DND-41 (cell line): ENCODE results near the gene THY1.

Experiments used
- ATAC-seq: fragments of 200-7000 bp; cut with Tn5 transposase; 3 replicates; pipeline ENCODE4 v1.9.1; 2021; ENCODE audit warnings: low read depth; ENCODE audit not compliant: insufficient read depth
- DNase-seq: peaks from one replicate; pipeline ENCODE4 v3.0.0-alpha.2; 2020
- H2AFZ ChIP-seq: 2 replicates; pipeline ENCODE4 v1.6.0; 2012; ENCODE audit warnings: low read depth, low read length
- H3K27ac ChIP-seq: 2 replicates; pipeline ENCODE4 v1.5.1; 2012; ENCODE audit warnings: low read length, inconsistent platforms
- H3K27me3 ChIP-seq: fragments of 200-600 bp; sonication (generic); 2 replicates; pipeline ENCODE4 v1.6.0; 2012; ENCODE audit warnings: low read length, mild to moderate bottlenecking, inconsistent platforms; ENCODE audit not compliant: insufficient read depth, poor library complexity
- H3K36me3 ChIP-seq: 2 replicates; pipeline ENCODE4 v1.5.1; 2012; ENCODE audit warnings: low read length, inconsistent platforms; ENCODE audit not compliant: insufficient read depth
- H3K4me1 ChIP-seq: 2 replicates; pipeline ENCODE4 v1.5.1; 2012; ENCODE audit warnings: mild to moderate bottlenecking, low read length; ENCODE audit not compliant: insufficient read depth
- H3K4me2 ChIP-seq: 2 replicates; pipeline ENCODE4 v1.6.0; 2012; ENCODE audit warnings: mild to moderate bottlenecking, moderate library complexity, low read length, inconsistent platforms; ENCODE audit not compliant: insufficient read depth
- H3K4me3 ChIP-seq, 2 experiments: fragments of 200-600 bp in 1 of 2; shearing (Covaris generic) in 1 of 2; 2 replicates each; pipeline ENCODE4 v1.5.1; 2012 to 2016; ENCODE audit warnings: inconsistent platforms in 2 of 2, low read length in 2 of 2, mild to moderate bottlenecking in 2 of 2, low read depth in 1 of 2, moderate library complexity in 1 of 2
- H3K79me2 ChIP-seq: 2 replicates; pipeline ENCODE4 v1.6.0; 2012; ENCODE audit warnings: low read length, inconsistent platforms; ENCODE audit not compliant: insufficient read depth
- H3K9ac ChIP-seq: 2 replicates; pipeline ENCODE4 v1.6.0; 2012; ENCODE audit warnings: low read depth, mild to moderate bottlenecking, inconsistent platforms, low read length, moderate library complexity
- H3K9me3 ChIP-seq: 2 replicates; pipeline ENCODE4 v1.5.1; 2012; ENCODE audit warnings: low read length, moderate library complexity, mild to moderate bottlenecking, inconsistent platforms; ENCODE audit not compliant: insufficient read depth, severe bottlenecking
- H4K20me1 ChIP-seq: 2 replicates; pipeline ENCODE4 v1.6.0; 2012; ENCODE audit warnings: low read length; ENCODE audit not compliant: insufficient read depth
- CTCF ChIP-seq: IDR thresholded peaks from 2 replicates; pipeline ENCODE4 v1.5.1; 2012; ENCODE audit warnings: borderline replicate concordance, low read length, moderate library complexity, mild to moderate bottlenecking; ENCODE audit not compliant: poor library complexity, severe bottlenecking; ENCODE audit errors: extremely low read depth
- EZH2 ChIP-seq: IDR thresholded peaks from 3 replicates; pipeline ENCODE4 v1.6.1; 2012; ENCODE audit warnings: borderline replicate concordance, low read depth, mild to moderate bottlenecking, moderate library complexity, low read length, inconsistent platforms; ENCODE audit not compliant: severe bottlenecking

Gene THY1

DNA sequence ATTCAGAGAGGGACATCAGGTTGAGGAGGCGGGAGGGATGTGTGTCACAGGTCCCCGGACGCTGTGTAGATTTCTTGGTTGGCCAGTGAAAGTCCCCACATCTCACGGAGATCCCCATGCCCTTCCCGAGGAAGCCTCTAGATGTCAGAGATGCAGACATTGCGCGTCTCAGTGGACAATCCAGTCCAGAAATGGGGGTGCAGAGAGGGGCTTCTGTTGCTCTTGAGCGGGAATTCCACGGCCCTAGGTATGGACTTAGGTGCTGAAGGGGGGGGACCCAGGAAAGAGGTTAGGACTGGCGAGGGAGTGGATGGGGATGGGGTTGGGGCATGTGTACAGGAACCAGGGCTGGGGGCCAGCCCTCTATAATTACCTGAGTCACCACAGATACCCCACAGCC is 7.0 kb downstream of the THY1 start:
- H3K36me3 ChIP-seq = no peaks in the 10 kb centered on the region
- no peak for ATAC-seq
- no peak for TF ChIP-seq EZH2
- no peak for TF ChIP-seq CTCF
- no peaks in the 10 kb centered on the region for H4K20me1 ChIP-seq
- no peak overlapping the region for H3K9ac ChIP-seq
- H3K79me2 ChIP-seq = no peaks in the 10 kb centered on the region
- H3K4me3 ChIP-seq = no peak overlapping the region
- peaks cover 10% of the 10 kb centered on the region for H3K27me3 ChIP-seq
- H3K9me3 ChIP-seq = no peaks in the 10 kb centered on the region
- no peak for DNase-seq
- H3K4me1 ChIP-seq = no peaks in the 10 kb centered on the region
- H3K27ac ChIP-seq = no peak overlapping the region
- no peak overlapping the region for H2AFZ ChIP-seq
- H3K4me2 ChIP-seq = no peak overlapping the region

DNA sequence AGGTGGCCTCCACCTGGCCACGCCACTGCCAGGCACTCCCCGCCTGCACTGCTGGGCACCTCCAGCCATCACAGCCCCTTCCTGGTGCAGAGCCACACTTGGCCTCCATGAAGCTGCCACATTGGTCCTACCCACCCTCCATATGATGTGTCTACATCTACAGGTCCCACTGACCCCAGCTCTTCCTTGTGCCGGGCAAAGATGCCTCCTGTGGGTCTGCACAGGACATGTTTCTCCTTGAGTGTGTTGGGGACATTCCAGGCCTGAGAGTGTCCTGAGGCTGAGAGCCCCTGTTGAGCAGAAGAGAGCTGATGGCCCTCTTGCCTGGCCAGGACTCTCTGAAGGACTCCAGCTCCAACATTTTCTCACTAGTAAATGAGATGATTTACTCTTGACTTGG is 7.5 kb downstream of the THY1 start:
- H3K4me2 ChIP-seq = no peak overlapping the region
- peaks cover 9% of the 10 kb centered on the region for H3K27me3 ChIP-seq
- no peak for TF ChIP-seq CTCF
- no peak for TF ChIP-seq EZH2
- DNase-seq = no peak
- H3K36me3 ChIP-seq = no peaks in the 10 kb centered on the region
- H3K27ac ChIP-seq = no peak overlapping the region
- no peak for ATAC-seq
- no peaks in the 10 kb centered on the region for H3K4me1 ChIP-seq
- H4K20me1 ChIP-seq = no peaks in the 10 kb centered on the region
- no peak overlapping the region for H2AFZ ChIP-seq
- H3K79me2 ChIP-seq = no peaks in the 10 kb centered on the region
- no peak overlapping the region for H3K9ac ChIP-seq
- H3K4me3 ChIP-seq = no peak overlapping the region
- H3K9me3 ChIP-seq = no peaks in the 10 kb centered on the region

GRCh38 chr11:119414734-119415133 is 8.2 kb downstream of the THY1 start:
- Histone ChIP-seq H3K4me3 (no peak overlapping the region), H3K27ac (no peak overlapping the region), H2AFZ (no peak overlapping the region), H3K4me2 (no peak overlapping the region), H3K27me3 (peaks cover 4% of the 10 kb centered on the region), H3K79me2 (no peaks in the 10 kb centered on the region), H3K4me1 (no peaks in the 10 kb centered on the region), H3K9ac (no peak overlapping the region), H3K9me3 (no peaks in the 10 kb centered on the region), H3K36me3 (no peaks in the 10 kb centered on the region), H4K20me1 (no peaks in the 10 kb centered on the region)
- no peak for ATAC-seq
- no peak for TF ChIP-seq EZH2
- no peak for TF ChIP-seq CTCF
- no peak for DNase-seq

GRCh38 chr11:119414321-119414720 is 8.7 kb downstream of the THY1 start:
- Histone ChIP-seq H3K27me3 (peaks cover 4% of the 10 kb centered on the region), H2AFZ (no peak overlapping the region), H3K9ac (no peak overlapping the region), H3K4me3 (no peak overlapping the region), H4K20me1 (no peaks in the 10 kb centered on the region), H3K36me3 (no peaks in the 10 kb centered on the region), H3K79me2 (no peaks in the 10 kb centered on the region), H3K4me1 (no peaks in the 10 kb centered on the region), H3K27ac (no peak overlapping the region), H3K9me3 (no peaks in the 10 kb centered on the region), H3K4me2 (no peak overlapping the region)
- ATAC-seq (no peak), DNase-seq (no peak)
- no peak for TF ChIP-seq EZH2
- TF ChIP-seq CTCF = no peak
